Pons (tissue), 1 donor: ENCODE data around the gene CEP135.

ENCODE experiments used
- DNase-seq: peaks from one replicate; pipeline ENCODE4 v3.0.0-alpha.2; 2016; ENCODE audit warnings: low spot score

CEP135 gene

DNA sequence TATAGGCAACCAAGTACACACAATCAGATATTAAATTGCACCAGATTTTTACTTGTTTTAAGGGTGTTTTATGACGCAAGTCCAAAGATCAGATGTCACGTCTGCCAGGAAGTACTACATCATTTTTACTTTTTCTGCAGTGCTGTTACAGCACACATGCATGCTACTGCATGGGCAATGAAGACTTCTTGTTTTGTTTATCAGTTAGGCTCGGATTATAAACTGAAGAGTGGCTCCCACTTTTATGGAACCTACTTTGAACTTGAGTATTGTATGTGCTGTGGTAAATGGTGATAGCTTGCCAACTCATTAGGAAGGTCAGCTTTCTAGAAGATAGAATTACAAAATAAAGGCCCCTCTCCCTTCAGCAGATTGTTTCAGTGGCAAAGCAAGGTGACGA, 131.6 kb downstream of the CEP135 start:
- no peak for DNase-seq

DNA sequence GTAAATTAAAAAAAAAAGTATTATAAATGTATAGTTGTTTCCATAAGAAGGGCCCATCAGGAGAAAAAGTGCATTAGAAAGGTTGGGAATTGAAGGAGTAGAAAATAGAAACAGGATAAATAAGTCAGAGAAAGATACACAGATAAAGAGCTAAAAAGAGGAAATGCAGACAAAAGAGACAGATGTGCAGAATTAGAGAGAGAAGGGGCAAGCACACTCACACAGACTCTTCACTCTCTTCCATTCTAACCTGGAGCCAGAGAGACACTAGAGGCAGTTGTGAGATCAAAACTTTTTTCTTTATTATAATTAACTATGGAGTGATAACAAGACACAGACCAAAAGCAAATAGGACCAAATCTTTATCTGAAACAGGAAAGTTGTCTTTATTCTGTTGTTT, 134.1 kb downstream of the CEP135 start:
- no peak for DNase-seq
